GM10248 (cell line): ENCODE measurements around the gene SLC5A6.
"Not testable (repeated sequence)": the region's sequence is repeated elsewhere in the genome, so short reads cannot be mapped to it uniquely, and the experiment has no call there.

Experiments
- CTCF ChIA-PET: fragments of 300-600 bp; sonication (Branson Sonifier 250); formaldehyde crosslinking; extraction: SDS; loops from one replicate; lab custom pipeline; 2021; ENCODE audit warnings: antibody characterized with exemption; lab: Yijun Ruan, JAX
- POLR2A ChIA-PET: fragments of 350-650 bp; sonication (Branson Sonifier 250); formaldehyde crosslinking; extraction: SDS; loops from one replicate; lab custom pipeline; 2020; ENCODE audit warnings: antibody characterized with exemption; lab: Yijun Ruan, JAX
- DNase-seq: peaks from one replicate; pipeline ENCODE4 v3.0.0; 2012; ENCODE audit errors: extremely low spot score
- CTCF ChIP-seq: IDR thresholded peaks from 2 replicates; pipeline ENCODE4 v1.5.1; 2012; ENCODE audit warnings: mild to moderate bottlenecking, low read depth; ENCODE audit errors: extremely low read depth, missing control alignments, control extremely low read depth

Gene SLC5A6

GRCh38 chr2:27184115-27184514 lies 28.0 kb downstream of the SLC5A6 start:
- POLR2A ChIA-PET, result no interaction called here
- DNase-seq, result no peak
- CTCF ChIA-PET, result interaction anchor here (1.1 to 2.1 kb wide), 5 partner anchors 9 to 119 kb away, joined by 3 to 6 read pairs (median 3); no protein-coding TSS in a partner anchor
- no peak for TF ChIP-seq CTCF

GRCh38 chr2:27182346-27182745 lies 29.7 kb downstream of the SLC5A6 start:
- ChIA-PET CTCF (interaction anchor here (0.9 to 1.3 kb wide), 3 partner anchors 11 to 221 kb away, joined by 3 to 4 read pairs (median 3); no protein-coding TSS in a partner anchor), POLR2A (no interaction called here)
- DNase-seq, result no peak
- no peak for TF ChIP-seq CTCF

GRCh38 chr2:27179344-27180000 lies 32.6 kb downstream of the SLC5A6 start:
- ChIA-PET CTCF (no interaction called here), POLR2A (no interaction called here)
- DNase-seq, result no peak
- TF ChIP-seq CTCF, result no peak

- CTCF ChIA-PET, result interaction anchor here (0.9 to 1.6 kb wide), 3 partner anchors 8 to 13 kb away, joined by 3 to 4 read pairs (median 3); no protein-coding TSS in a partner anchor
- TF ChIP-seq CTCF, result no peak
- POLR2A ChIA-PET, result no interaction called here
- DNase-seq, result no peak
These were observed 33.6 kb downstream of the SLC5A6 start for GRCh38 chr2:27178469-27178868.

- POLR2A ChIA-PET, result no interaction called here
- no peak for DNase-seq
- CTCF ChIA-PET, result interaction anchor here (0.9 to 1.6 kb wide), 4 partner anchors 8 to 31 kb away, joined by 3 to 4 read pairs (median 3); no protein-coding TSS in a partner anchor
- TF ChIP-seq CTCF, result no peak
These were observed 34.4 kb downstream of the SLC5A6 start for GRCh38 chr2:27177441-27178351.

- DNase-seq, POLR2A ChIA-PET: not testable (repeated sequence)
- CTCF ChIA-PET, result interaction anchor here (0.7 to 2.6 kb wide), 9 partner anchors 9 to 214 kb away, joined by 3 to 14 read pairs (median 3); no protein-coding TSS in a partner anchor
These were observed 36.3 kb downstream of the SLC5A6 start for GRCh38 chr2:27175781-27176180.
